GM21737 (cell line): ENCODE results near the gene USP20.
"Not testable (repeated sequence)": the region's sequence is repeated elsewhere in the genome, so short reads cannot be mapped to it uniquely, and the experiment has no call there.

Source experiments
- ATAC-seq: cut with Tn5 transposase; IDR thresholded peaks from one replicate; pipeline ENCODE4 v1.9.1; 2021; ENCODE audit warnings: mild to moderate bottlenecking, moderate library complexity; ENCODE audit not compliant: unreplicated experiment

Gene USP20

GRCh38 chr9:129888293-129889121, 53.2 kb downstream of the USP20 start:
- peak; percentile 42 for ATAC-seq

- ATAC-seq = no peak
Measured at GRCh38 chr9:129889122-129889940, 54.1 kb downstream of the USP20 start.

GRCh38 chr9:129889941-129890717, 54.9 kb downstream of the USP20 start:
- no peak for ATAC-seq

GRCh38 chr9:129890718-129891299, 55.6 kb downstream of the USP20 start:
- ATAC-seq = not testable (repeated sequence)

GRCh38 chr9:129891569-129891968, 56.3 kb downstream of the USP20 start:
- ATAC-seq = no peak

GRCh38 chr9:129894120-129894823, 59.0 kb downstream of the USP20 start:
- ATAC-seq = no peak

- no peak for ATAC-seq
Measured at GRCh38 chr9:129895376-129896268, 60.4 kb downstream of the USP20 start.

GRCh38 chr9:129897263-129897662, 62.0 kb downstream of the USP20 start:
- ATAC-seq = no peak

- ATAC-seq = no peak
Measured at GRCh38 chr9:129898185-129898584, 62.9 kb downstream of the USP20 start.

- no peak for ATAC-seq
Measured at GRCh38 chr9:129899620-129900019, 64.4 kb downstream of the USP20 start.

GRCh38 chr9:129900263-129901027, 65.2 kb downstream of the USP20 start:
- ATAC-seq = peak; percentile 69

GRCh38 chr9:129901993-129902739, 66.9 kb downstream of the USP20 start:
- no peak for ATAC-seq

GRCh38 chr9:129902740-129903134, 67.5 kb downstream of the USP20 start:
- no peak for ATAC-seq

GRCh38 chr9:129904734-129905133, 69.5 kb downstream of the USP20 start:
- no peak for ATAC-seq

GRCh38 chr9:129906298-129906697, 71.0 kb downstream of the USP20 start:
- no peak for ATAC-seq

- ATAC-seq = no peak
Measured at GRCh38 chr9:129907201-129907600, 71.9 kb downstream of the USP20 start.

- no peak for ATAC-seq
Measured at GRCh38 chr9:129908906-129909305, 73.6 kb downstream of the USP20 start.

- no peak for ATAC-seq
Measured at GRCh38 chr9:129909851-129910250, 74.6 kb downstream of the USP20 start.
